Left colon (tissue), 2 donors: ENCODE results near the gene ZBTB12. TPM values are rescaled to one million over a fixed set of nuclear protein-coding genes. Genes with fewer than 3 reads are reported as not detected.
"Not testable (repeated sequence)": the region's sequence is repeated elsewhere in the genome, so short reads cannot be mapped to it uniquely, and the experiment has no call there.

ENCODE experiments used
- ATAC-seq: fragments of 200-7000 bp; cut with Tn5 transposase; one replicate; pipeline ENCODE4 v1.9.1; 2020; ENCODE audit warnings: mild to moderate bottlenecking, moderate library complexity
- DNase-seq, 2 donors: peaks; one replicate each; pipeline ENCODE4 v3.0.0-alpha.2; 2020
- intact Hi-C, 2 donors: fragments of 100-400 bp; cut with DNase I in 1 of 2; cut with micrococcal nuclease in 1 of 2; formaldehyde crosslinking; loops; one replicate each; pipeline versions ENCODE4 v1.11.2 to v1.14.0; 2022; cut with DNase I, micrococcal nuclease
- total RNA-seq, 2 donors: library from RNA; stranded (reverse); fragmentation: NEBNext Ultra II Directional; extraction: Animal tissue kit (Norgen Biotek cat#: 25700); gene quantifications; one replicate each; pipeline ENCODE4 v1.2.1, GENCODE V29; 2021
- donor health status: DM: no; HTN: no; CAD: no.
- donor health status: DM: yes; HTN: yes; CAD: no.

The ZBTB12 gene
- total RNA-seq, 2 donors from 2014 or later: 2.7 to 2.9 TPM

GRCh38 chr6:31927863-31928671, 26.2 kb upstream of the ZBTB12 start:
- intact Hi-C loops: no loop called here
- ATAC-seq (no peak), DNase-seq (no peak)

GRCh38 chr6:31927242-31927862, 25.5 kb upstream of the ZBTB12 start, which contains the start of gene C2:
Gene C2, plus strand, starts transcription at chr6:31927717. Its CDS starts 36 bp downstream, at chr6:31927753.
- ATAC-seq (no peak), DNase-seq (no peak)
- intact Hi-C loops: no loop called here

GRCh38 chr6:31922942-31923341, 21.1 kb upstream of the ZBTB12 start:
- ATAC-seq: no peak
- intact Hi-C loops: no loop called here

GRCh38 chr6:31920811-31921210, 18.9 kb upstream of the ZBTB12 start:
- intact Hi-C loops: no loop called here
- DNase-seq: no peak
- ATAC-seq: no peak

More at GRCh38 chr6:31922942-31923341, 21.1 kb upstream of the ZBTB12 start:
- peak in 1 of 2 donors; percentile 26 for DNase-seq

GRCh38 chr6:31919624-31920303, 17.9 kb upstream of the ZBTB12 start:
- intact Hi-C loops: no loop called here
- ATAC-seq: no peak

GRCh38 chr6:31918069-31918720, 16.3 kb upstream of the ZBTB12 start:
- no peak for DNase-seq
- ATAC-seq: no peak
- intact Hi-C loops: no loop called here

More at GRCh38 chr6:31919624-31920303, 17.9 kb upstream of the ZBTB12 start:
- DNase-seq: no peak

- intact Hi-C loops: no loop called here
- DNase-seq: no peak
- ATAC-seq: no peak
Observed at GRCh38 chr6:31915756-31916155, 13.9 kb upstream of the ZBTB12 start.

GRCh38 chr6:31915351-31915750, 13.5 kb upstream of the ZBTB12 start:
- ATAC-seq: no peak
- intact Hi-C loops: no loop called here
- no peak for DNase-seq

- no peak for DNase-seq
- intact Hi-C loops: no loop called here
- no peak for ATAC-seq
Observed at GRCh38 chr6:31911826-31912585, 10.1 kb upstream of the ZBTB12 start.

- ATAC-seq, intact Hi-C loops, DNase-seq: not testable (repeated sequence)
Observed at GRCh38 chr6:31909298-31909697, 7.4 kb upstream of the ZBTB12 start.

GRCh38 chr6:31908791-31909190, 6.9 kb upstream of the ZBTB12 start:
- no peak for DNase-seq
- no peak for ATAC-seq
- intact Hi-C loops: no loop called here

- ATAC-seq, DNase-seq, intact Hi-C loops: not testable (repeated sequence)
Observed at GRCh38 chr6:31908255-31908654, 6.4 kb upstream of the ZBTB12 start.

- ATAC-seq (no peak), DNase-seq (no peak)
- intact Hi-C loops: no loop called here
Observed at GRCh38 chr6:31907158-31907813, 5.4 kb upstream of the ZBTB12 start.

GRCh38 chr6:31906727-31907126, 4.8 kb upstream of the ZBTB12 start:
- DNase-seq, ATAC-seq, intact Hi-C loops: not testable (repeated sequence)

GRCh38 chr6:31906122-31906521, 4.2 kb upstream of the ZBTB12 start:
- intact Hi-C loops: no loop called here
- ATAC-seq (no peak), DNase-seq (no peak)

GRCh38 chr6:31905041-31905440, 3.2 kb upstream of the ZBTB12 start:
- intact Hi-C loops: no loop called here
- no peak for ATAC-seq
- DNase-seq: no peak

- intact Hi-C loops: no loop called here
- no peak for DNase-seq
- no peak for ATAC-seq
Observed at GRCh38 chr6:31903957-31904356, 2.1 kb upstream of the ZBTB12 start.

GRCh38 chr6:31901415-31901952, 402 bp downstream of the ZBTB12 start:
- ATAC-seq: peak; percentile 14
- intact Hi-C loops: no loop called here
- DNase-seq: peak; percentile 78 to 79
